ENCODE results near the gene SCAI. TPM values are rescaled to one million over a fixed set of nuclear protein-coding genes. Genes with fewer than 3 reads are reported as not detected.

The SCAI gene
- total RNA-seq, 1 experiment from 2014 or later = 3.7 TPM

DNA sequence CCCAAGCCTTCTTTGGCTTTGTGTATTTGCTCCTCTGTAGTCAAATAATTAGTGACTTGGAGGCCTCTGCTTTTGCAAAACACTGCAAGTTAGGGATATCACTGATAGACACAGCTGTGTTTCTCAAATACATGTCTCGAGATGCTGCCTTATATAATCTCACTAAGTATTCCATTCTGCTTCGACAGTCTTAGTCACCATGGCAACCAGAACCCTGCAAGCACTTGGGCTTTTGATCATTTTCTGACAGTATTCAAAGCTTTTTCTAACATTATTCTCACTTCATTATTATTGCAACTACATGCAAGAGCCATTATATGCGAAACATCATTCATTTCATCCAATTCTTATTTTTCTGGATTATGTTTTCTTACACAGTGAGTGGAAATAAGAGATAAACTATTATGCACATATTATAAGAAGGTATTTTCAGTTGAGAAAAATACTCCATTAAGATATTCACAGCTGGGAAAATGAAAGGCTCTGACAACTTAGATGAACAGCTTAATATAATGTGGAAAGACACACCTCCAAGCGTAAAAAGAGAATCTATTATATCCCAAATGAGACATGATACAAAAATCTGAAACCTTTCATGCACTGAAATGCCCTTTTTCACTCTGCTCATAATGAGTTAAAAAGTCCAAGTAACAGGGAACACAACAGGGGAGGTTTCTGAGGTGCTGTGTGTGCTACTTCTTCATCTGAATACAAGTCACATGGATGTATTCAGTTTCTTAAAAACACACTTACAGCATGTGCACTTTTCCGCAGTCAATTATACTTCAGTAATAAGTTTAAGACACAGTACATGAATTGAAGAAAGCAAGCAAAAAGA, 93.9 kb downstream of the SCAI start:
- Mint-ChIP-seq H3K4me1 (ENCODE audit: insufficient read depth, unreplicated experiment) (no peaks in the 10 kb centered on the region), H3K36me3 (ENCODE audit: insufficient read depth, unreplicated experiment) (peaks cover 23% of the 10 kb centered on the region), H3K27ac (ENCODE audit: low read depth, unreplicated experiment) (no peak overlapping the region), H3K9me3 (ENCODE audit: unreplicated experiment) (no peaks in the 10 kb centered on the region), H3K4me3 (ENCODE audit: unreplicated experiment) (no peak overlapping the region), H3K27me3 (ENCODE audit: insufficient read depth, unreplicated experiment) (no peaks in the 10 kb centered on the region)
- intact Hi-C loops (cut with micrococcal nuclease) = no loop called here
- no peak for TF ChIP-seq CTCF (IDR thresholded peaks at IDR 0.05; ENCODE audit: unreplicated experiment)
- BruUV-seq (replicated peaks) = no TSS peak
- ChIA-PET CTCF (interaction anchor here (0.6 kb wide), 1 partner anchor 517 kb away, joined by 3 read pairs; no protein-coding TSS in a partner anchor), POLR2A (no interaction called here)
- DNase-seq (ENCODE audit: unreplicated experiment) = no peak

GRCh38 chr9:125043631-125044030, 99.7 kb downstream of the SCAI start:
- no peak for DNase-seq (ENCODE audit: unreplicated experiment)
- no peak overlapping the region for H3K27ac Mint-ChIP-seq (ENCODE audit: low read depth, unreplicated experiment)
- H3K4me3 Mint-ChIP-seq (ENCODE audit: unreplicated experiment) = no peak overlapping the region
- CTCF ChIA-PET = interaction anchor here (0.7 kb wide), 1 partner anchor 119 kb away, joined by 3 read pairs; no protein-coding TSS in a partner anchor
- no peaks in the 10 kb centered on the region for H3K9me3 Mint-ChIP-seq (ENCODE audit: unreplicated experiment)
- no peak for TF ChIP-seq CTCF (IDR thresholded peaks at IDR 0.05; ENCODE audit: unreplicated experiment)
- H3K36me3 Mint-ChIP-seq (ENCODE audit: insufficient read depth, unreplicated experiment) = peaks cover under 1% of the 10 kb centered on the region
- no peaks in the 10 kb centered on the region for H3K27me3 Mint-ChIP-seq (ENCODE audit: insufficient read depth, unreplicated experiment)
- no TSS peak for BruUV-seq (replicated peaks)
- H3K4me1 Mint-ChIP-seq (ENCODE audit: insufficient read depth, unreplicated experiment) = no peaks in the 10 kb centered on the region
- intact Hi-C loops (cut with micrococcal nuclease) = no loop called here
- POLR2A ChIA-PET = interaction anchor here (1.2 kb wide), 1 partner anchor 10 kb away, joined by 3 read pairs; no protein-coding TSS in a partner anchor

- Mint-ChIP-seq H3K36me3 (ENCODE audit: insufficient read depth, unreplicated experiment) (peaks cover 6% of the 10 kb centered on the region), H3K4me3 (ENCODE audit: unreplicated experiment) (no peak overlapping the region), H3K9me3 (ENCODE audit: unreplicated experiment) (no peaks in the 10 kb centered on the region), H3K27me3 (ENCODE audit: insufficient read depth, unreplicated experiment) (no peaks in the 10 kb centered on the region), H3K4me1 (ENCODE audit: insufficient read depth, unreplicated experiment) (no peaks in the 10 kb centered on the region), H3K27ac (ENCODE audit: low read depth, unreplicated experiment) (no peak overlapping the region)
- intact Hi-C loops (cut with micrococcal nuclease) = no loop called here
- POLR2A ChIA-PET = interaction anchor here (1.2 kb wide), 1 partner anchor 9 kb away, joined by 3 read pairs; no protein-coding TSS in a partner anchor
- no TSS peak for BruUV-seq (replicated peaks)
- no peak for TF ChIP-seq CTCF (IDR thresholded peaks at IDR 0.05; ENCODE audit: unreplicated experiment)
- CTCF ChIA-PET = interaction anchor here (0.7 kb wide), 1 partner anchor 119 kb away, joined by 3 read pairs; no protein-coding TSS in a partner anchor
- DNase-seq (ENCODE audit: unreplicated experiment) = no peak
These were observed 100.2 kb downstream of the SCAI start for GRCh38 chr9:125043148-125043547.

DNA sequence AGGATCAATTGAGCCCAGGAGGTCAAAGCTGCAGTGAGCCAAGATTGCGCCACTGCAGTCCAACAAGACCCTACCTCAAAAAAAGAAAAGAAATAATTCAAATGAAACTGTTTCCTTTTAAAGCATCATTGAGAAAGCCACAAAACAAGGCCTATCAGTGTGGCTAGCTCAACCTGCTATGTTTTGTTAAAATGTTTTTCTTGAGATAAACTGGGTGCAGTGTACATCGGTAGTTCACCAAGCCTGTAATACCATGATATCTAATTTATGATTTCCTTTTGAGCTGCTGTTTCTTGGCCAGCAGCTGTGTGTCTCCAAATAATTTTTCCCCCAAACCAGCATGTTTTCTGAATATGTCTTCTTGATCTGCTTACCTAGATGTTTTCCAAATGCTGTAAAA, 105.2 kb downstream of the SCAI start:
- no peak overlapping the region for H3K27ac Mint-ChIP-seq (ENCODE audit: low read depth, unreplicated experiment)
- H3K4me1 Mint-ChIP-seq (ENCODE audit: insufficient read depth, unreplicated experiment) = no peaks in the 10 kb centered on the region
- no peak for DNase-seq (ENCODE audit: unreplicated experiment)
- H3K9me3 Mint-ChIP-seq (ENCODE audit: unreplicated experiment) = no peaks in the 10 kb centered on the region
- ChIA-PET POLR2A (no interaction called here), CTCF (no interaction called here)
- peaks cover 6% of the 10 kb centered on the region for H3K36me3 Mint-ChIP-seq (ENCODE audit: insufficient read depth, unreplicated experiment)
- BruUV-seq (replicated peaks) = no TSS peak
- no peak overlapping the region for H3K4me3 Mint-ChIP-seq (ENCODE audit: unreplicated experiment)
- no peaks in the 10 kb centered on the region for H3K27me3 Mint-ChIP-seq (ENCODE audit: insufficient read depth, unreplicated experiment)
- intact Hi-C loops (cut with micrococcal nuclease) = no loop called here
- no peak for TF ChIP-seq CTCF (IDR thresholded peaks at IDR 0.05; ENCODE audit: unreplicated experiment)

All from MCF 10A (cell line).